Skin of body (tissue), 2 donors: ENCODE data around the gene MINAR2. TPM values are rescaled to one million over a fixed set of nuclear protein-coding genes. Genes with fewer than 3 reads are reported as not detected.

Experiments
- DNase-seq: peaks from one replicate; lab custom pipeline; 2025; lab: John Stamatoyannopoulos, UW
- total RNA-seq: library from RNA; depleted of rRNA; stranded (reverse); fragments of >200 nt; gene quantifications from one replicate; pipeline ENCODE4 v1.2.3, GENCODE V29; 2014

The MINAR2 gene
- total RNA-seq, 1 donor from 2014 or later, result not detected

DNA sequence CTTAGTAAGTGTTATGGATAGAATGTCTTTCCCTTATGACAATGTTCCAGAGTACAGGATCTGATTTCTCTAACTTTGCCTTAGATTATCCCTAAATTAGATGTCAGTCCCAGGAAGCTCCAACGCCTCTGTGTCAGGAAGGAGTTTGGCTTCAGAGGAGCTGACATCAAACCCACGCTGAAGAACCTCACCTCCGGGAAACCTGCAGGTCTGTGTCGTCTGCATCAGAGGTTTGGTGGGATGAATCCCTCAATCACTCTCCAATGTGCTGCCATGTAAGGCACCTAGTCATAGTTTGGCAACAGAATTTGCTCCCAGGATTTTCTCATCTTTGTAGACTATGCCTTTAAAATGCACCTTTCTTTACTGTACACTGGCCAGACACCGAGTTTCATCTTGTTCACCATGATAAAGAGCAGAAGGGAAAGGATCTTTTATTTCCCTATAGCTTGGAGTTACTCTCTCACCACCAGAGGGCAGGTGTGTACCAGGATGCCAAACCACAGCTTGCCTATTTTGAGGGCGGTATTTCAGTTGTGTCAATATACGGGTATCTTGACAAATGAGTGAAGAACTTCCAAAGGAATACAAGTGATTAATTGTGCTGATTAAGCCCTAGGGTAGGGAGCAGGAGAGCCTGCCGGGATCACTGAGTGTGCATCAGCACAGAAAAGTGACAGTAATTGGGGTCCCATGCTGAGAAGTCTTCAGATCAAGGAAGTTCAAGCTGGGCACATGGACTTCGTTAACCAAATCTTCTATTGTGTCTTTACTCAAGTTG is 23.4 kb downstream of the MINAR2 start:
- DNase-seq, result peak; percentile 67

DNA sequence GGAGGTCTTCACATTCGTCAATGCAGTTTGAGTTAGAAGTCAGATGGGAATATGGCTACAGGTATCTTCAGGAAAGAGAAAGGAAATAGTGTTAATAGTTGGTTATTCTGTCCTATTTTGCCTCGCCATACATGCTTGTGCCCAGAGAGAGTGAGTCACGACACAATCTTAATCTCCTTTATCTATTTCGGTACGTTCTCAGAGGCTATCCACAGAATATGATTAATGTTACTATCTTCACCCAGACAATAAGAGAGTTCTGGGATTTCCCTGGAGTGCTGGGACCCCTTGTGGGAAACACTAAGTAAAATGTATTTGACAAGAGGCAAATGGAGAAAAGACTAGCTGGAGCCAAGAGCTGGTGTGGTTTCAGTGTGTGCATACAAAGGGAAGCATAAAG is 25.5 kb downstream of the MINAR2 start:
- no peak for DNase-seq

DNA sequence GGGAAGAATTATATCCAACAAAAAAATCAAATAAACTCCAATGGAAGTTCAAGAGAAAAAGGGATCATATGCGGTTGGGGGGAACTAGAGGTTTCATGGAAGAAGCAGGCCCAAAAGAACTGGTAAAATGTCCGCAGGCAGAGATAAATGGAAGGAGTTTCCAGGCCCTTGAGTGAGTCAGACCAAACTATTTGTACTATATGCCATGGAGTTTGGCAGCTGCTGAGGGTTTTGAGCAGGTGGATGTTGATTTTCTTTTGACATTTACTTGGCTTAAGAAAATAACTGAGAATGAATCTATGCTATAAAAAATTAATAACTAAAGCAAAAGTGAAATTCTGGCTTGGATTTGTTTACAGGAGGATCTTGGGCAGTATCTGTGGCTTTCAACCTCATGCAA is 33.7 kb downstream of the MINAR2 start:
- no peak for DNase-seq

DNA sequence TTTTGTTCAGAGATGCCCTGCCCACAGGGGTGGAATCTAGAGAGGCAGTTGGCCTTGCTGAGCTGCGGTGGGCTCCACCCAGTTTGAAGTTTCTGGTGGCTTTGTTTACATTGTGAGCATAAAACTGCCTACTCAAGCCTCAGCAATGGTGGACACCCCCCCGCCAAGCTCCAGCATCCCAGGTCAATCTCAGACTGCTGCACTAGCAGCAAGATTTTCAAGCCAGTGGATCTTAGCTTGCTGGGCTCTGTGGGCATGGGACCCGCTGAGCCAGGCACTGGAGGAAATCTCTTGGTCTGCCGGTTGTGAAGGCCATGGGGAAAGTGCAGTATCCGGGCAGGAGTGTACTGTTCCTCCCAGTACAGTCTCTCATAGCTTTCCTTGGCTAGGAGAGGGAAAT is 55.5 kb downstream of the MINAR2 start:
- no peak for DNase-seq

DNA sequence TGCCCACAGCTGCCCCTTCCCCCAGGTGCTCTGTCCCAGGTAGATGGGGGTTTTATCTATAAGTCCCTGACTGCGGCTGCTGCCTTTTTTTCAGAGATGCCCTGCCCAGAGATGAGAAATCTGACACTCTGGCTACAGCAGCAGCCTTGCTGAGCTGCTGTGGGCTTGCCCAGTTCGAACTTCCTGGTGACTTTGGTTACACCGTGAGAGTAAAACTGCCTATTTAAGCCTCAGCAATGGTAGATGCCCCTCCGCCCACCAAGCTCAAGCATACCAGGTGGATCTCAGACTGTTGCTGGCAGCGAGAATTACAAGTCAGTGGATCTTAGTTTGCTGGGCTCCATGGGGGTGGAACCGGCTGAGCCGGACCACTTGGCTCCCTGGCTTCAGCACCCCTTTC is 56.8 kb downstream of the MINAR2 start:
- DNase-seq, result no peak

DNA sequence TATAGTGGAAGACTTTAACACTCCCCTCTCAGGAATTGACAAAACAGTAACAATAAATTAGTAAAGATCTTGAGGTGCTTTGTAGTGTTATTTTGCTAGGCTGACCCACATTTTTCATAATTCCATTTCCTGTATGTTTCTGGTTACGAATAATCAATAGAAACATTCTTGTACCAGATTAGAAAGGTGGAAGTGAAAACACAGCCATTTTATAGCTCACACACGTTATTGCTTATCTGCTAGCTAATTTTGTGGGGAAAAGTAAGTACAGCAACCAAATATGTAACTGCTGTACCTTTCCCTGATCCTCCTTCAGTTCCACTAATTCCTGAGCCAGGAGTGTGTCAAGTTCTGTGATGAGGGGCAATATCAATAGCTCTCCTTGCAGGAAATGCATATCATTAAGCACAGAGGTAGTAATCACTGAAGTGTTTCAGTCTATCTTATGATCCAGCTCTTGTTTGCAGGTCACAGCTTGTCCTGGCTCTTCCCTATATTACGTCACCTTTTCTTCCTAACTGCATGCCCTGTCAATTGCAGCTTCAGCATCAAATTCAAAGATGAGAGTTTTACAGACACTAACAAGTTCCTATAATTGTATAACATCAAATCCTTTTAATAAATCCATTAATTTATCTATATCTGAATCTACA is 59.4 kb downstream of the MINAR2 start:
- DNase-seq, result no peak

Other genes starting within 250 kb of the MINAR2 start
- 9.6 TPM for gene CHSY3, start 156.4 kb downstream of the MINAR2 start, total RNA-seq